Lower leg skin (tissue), 4 donors: ENCODE measurements around the gene TMPRSS3. TPM values are rescaled to one million over a fixed set of nuclear protein-coding genes. Genes with fewer than 3 reads are reported as not detected.

Source experiments
- DNase-seq, 2 donors: peaks; one replicate each; pipeline ENCODE4 v3.0.0-alpha.2; 2019; ENCODE audit warnings: low spot score in 2 of 2
- H3K4me3 ChIP-seq: fragments of 200-600 bp; sonication (generic); 2 replicates; pipeline ENCODE4 v1.5.1; 2017; ENCODE audit warnings: mild to moderate bottlenecking, low read depth; ENCODE audit not compliant: poor library complexity, severe bottlenecking
- POLR2A ChIP-seq, 2 donors: fragments of 450-650 bp; IDR thresholded peaks; one replicate each; pipeline ENCODE4 v1.6.1; 2016 to 2017; ENCODE audit warnings: antibody characterized with exemption in 2 of 2, mild to moderate bottlenecking in 1 of 2, moderate library complexity in 1 of 2
- WGBS, 2 donors: methylation state at CpG; one replicate each; pipeline ENCODE4 v1.1.5; 2018; 5-methylcytosine and 5-hydroxymethylcytosine counted together
- intact Hi-C: fragments of 100-400 bp; cut with DNase I; formaldehyde crosslinking; loops from one replicate; pipeline ENCODE4 v1.15.0; 2023; ENCODE audit warnings: low total_unique reads
- total RNA-seq, 4 donors: library from RNA; depleted of rRNA; stranded (reverse); fragments of >200 nt; gene quantifications; one replicate each; pipeline ENCODE4 v1.1.0, GENCODE V29; 2016
- TF ChIP-seq, protein P1 (sequence below), 3 donors: fragments of 450-650 bp; IDR thresholded peaks; one replicate each; pipeline ENCODE4 v1.5.1; 2016; ENCODE audit warnings: antibody characterized with exemption in 3 of 3, mild to moderate bottlenecking in 3 of 3, moderate library complexity in 2 of 3

Gene TMPRSS3
- total RNA-seq, 4 donors from 2014 or later = 0.19 to 0.78 (median 0.36) TPM

DNA sequence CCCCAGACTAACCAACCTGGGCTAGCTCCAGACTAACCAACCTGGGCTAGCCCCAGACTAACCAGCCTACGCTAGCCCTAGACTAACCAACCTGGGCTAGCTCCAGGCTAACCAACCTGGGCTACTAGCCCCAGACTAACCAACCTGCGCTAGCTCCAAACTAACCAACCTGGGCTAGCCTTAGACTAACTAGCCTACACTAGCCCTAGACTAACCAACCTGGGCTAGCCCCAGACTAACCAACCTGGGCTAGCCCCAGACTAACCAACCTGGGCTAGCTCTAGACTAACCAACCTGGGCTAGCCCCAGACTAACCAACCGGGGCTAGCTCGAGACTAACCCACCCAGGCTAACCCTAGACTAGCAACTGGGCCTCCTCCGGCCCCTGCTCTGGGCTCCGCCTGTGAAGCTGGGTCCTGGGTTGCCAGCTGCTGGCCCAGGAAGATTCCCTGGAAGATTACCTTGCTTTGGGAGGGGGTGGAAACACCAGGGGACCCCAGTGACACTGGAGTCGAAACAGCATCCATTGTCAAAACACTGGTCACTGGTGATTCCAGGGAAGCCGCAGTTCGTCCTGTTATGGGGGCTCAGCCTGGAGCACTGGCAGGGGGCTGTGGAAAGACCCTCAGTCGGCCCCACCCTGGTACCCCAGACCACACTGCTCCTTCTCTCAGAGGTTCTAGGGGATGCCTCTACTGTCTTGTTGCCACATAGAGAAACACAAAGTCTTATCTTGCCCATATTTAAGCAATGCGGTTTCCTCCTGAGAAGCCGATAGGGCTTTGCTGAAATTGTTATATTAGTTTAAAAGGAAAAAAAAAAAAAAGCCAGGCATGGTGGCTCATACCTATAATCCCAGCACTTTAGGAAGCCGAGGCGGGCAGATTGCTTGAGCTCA, 46.2 kb downstream of the TMPRSS3 start:
- peak in 1 of 2 donors; percentile 64 for DNase-seq
- intact Hi-C loops = no loop called here
- H3K4me3 ChIP-seq = no peak overlapping the region
- TF ChIP-seq, protein P1, sequence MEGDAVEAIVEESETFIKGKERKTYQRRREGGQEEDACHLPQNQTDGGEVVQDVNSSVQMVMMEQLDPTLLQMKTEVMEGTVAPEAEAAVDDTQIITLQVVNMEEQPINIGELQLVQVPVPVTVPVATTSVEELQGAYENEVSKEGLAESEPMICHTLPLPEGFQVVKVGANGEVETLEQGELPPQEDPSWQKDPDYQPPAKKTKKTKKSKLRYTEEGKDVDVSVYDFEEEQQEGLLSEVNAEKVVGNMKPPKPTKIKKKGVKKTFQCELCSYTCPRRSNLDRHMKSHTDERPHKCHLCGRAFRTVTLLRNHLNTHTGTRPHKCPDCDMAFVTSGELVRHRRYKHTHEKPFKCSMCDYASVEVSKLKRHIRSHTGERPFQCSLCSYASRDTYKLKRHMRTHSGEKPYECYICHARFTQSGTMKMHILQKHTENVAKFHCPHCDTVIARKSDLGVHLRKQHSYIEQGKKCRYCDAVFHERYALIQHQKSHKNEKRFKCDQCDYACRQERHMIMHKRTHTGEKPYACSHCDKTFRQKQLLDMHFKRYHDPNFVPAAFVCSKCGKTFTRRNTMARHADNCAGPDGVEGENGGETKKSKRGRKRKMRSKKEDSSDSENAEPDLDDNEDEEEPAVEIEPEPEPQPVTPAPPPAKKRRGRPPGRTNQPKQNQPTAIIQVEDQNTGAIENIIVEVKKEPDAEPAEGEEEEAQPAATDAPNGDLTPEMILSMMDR (IDR thresholded peaks at IDR 0.05) = no peak
- TF ChIP-seq POLR2A (IDR thresholded peaks at IDR 0.05) = no peak
- WGBS, 2 donors = 76 to 80% methylated on average over 14 of the region's 14 CpGs

DNA sequence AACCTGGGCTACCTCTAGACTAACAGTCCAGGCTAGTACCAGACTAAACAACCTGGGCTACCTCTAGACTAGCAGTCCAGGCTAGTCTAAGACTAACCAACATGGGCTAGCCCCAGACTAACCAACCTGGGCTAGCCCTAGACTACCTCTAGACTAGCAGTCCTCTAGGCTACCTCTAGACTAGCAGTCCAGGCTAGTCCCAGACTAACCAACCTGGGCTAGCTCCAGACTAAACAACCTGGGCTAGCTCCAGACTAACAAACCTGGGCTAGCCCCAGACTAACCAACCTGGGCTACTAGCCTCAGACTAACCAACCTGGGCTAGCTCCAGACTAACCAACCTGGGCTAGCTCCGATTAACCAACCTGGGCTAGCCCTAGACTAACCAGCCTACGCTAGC, 47.1 kb downstream of the TMPRSS3 start:
- intact Hi-C loops = no loop called here
- TF ChIP-seq POLR2A (IDR thresholded peaks at IDR 0.05) = no peak
- TF ChIP-seq, protein P1 (IDR thresholded peaks at IDR 0.05) = no peak
- H3K4me3 ChIP-seq = no peak overlapping the region
- 91 to 100% methylated on average over 2 of the region's 2 CpGs for WGBS, 2 donors
- peak in 1 of 2 donors; percentile 23 for DNase-seq

DNA sequence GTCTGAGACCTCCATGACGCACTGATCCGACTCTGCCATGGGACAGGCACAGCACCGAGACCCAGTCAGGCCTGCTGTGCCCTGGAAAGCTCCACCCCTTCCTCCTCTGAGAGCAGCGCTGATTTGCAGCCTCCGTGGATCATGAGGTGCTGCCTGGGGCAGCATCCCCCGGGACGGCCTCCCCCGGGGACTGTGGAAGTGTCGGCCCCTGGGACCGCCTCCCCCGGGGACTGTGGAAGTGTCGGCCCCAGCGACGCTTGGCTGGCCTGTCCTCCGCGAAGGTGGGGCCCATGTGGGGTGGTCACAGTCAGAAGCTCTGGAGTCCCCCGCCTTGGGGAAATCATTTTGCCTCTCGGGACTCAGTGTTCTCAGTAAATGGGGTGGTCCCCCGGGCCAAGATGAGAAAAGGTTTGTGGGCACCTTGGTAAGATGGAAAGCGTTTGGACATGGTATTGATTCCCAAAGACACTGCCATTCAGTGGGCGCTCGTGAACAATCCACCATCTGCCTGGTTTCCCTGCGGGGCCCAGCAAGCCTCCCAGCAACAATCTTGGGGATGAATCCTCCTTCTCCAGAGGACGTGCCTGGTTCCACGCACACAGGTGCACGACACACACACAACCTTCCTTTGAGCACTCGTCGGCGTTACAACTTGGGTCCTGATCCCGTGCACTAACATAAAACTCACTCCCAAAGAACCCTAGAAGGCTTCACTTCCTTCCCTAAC, 48.1 kb downstream of the TMPRSS3 start:
- intact Hi-C loops = no loop called here
- H3K4me3 ChIP-seq = no peak overlapping the region
- 86 to 90% methylated on average over 24 to 30 of the region's 30 CpGs for WGBS, 2 donors
- no peak for TF ChIP-seq POLR2A (IDR thresholded peaks at IDR 0.05)
- TF ChIP-seq, protein P1 (IDR thresholded peaks at IDR 0.05) = no peak
- DNase-seq = peak in 1 of 2 donors; percentile 77

DNA sequence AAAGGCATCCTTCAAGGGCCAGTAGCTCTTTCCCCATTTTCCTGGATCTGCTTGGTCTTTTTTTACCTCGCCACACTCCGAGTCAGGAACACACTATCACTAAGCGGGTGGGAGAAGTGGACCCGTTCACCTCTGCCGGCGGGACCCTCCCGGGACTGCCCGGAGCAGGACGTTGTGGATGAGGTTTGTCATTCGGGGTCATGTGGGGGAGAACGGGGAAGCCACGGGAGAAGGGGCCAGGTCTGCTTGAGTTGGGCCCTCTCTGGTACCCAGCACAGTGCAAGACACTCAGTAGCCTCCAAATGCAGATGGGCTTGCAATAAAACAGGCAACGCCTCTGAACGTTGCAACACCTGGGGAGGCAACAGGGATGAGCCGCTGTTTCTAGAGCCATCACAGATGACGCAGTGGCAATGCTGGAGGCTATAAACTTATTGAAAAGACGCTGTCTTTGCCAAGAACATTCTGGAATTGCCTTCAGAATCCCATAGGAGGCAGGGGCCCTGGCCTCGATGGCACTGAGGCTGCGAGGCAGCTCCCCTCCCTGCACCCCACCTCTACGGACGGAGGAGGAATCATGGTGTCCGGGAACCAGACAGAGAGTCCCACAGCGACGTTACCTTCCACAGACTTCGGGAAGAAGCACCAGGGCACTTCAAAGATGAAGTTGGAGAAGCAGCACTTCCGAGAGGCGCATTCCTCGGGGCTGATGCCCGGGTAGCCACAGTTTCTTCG, 48.8 kb downstream of the TMPRSS3 start:
- peak in 1 of 2 donors; percentile 75 for DNase-seq
- TF ChIP-seq, protein P1 (IDR thresholded peaks at IDR 0.05) = no peak
- TF ChIP-seq POLR2A (IDR thresholded peaks at IDR 0.05) = no peak
- H3K4me3 ChIP-seq = no peak overlapping the region
- intact Hi-C loops = no loop called here
- WGBS, 2 donors = 81 to 82% methylated on average over 30 of the region's 30 CpGs

DNA sequence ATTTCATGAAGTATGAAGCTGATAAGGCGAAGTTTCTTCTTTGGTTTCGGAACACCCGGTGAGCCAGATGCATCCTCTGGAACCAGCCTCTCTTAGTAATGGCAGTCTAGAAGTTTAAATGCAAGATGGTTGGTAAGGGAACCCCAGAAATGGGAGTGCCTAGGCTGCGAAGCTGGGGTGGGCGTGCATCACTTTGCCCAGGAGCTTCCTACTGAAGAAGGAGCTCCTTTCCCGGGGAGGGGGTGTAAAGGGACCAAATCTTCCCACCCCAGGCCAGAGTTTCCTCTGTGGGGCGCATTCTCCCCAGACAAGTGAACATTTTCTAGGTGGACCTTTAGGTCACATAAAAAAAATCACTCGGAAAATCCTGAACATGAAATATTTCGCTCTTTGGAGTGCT, 49.4 kb downstream of the TMPRSS3 start:
- intact Hi-C loops = no loop called here
- DNase-seq = peak in 1 of 2 donors; percentile 66
- no peak overlapping the region for H3K4me3 ChIP-seq
- 91% methylated on average over 9 of the region's 9 CpGs for WGBS, 2 donors
- TF ChIP-seq, protein P1 (IDR thresholded peaks at IDR 0.05) = no peak
- no peak for TF ChIP-seq POLR2A (IDR thresholded peaks at IDR 0.05)
